Loucy (cell line): Measurements from ENCODE around the gene SH3PXD2B.

Experiments
- H2AFZ ChIP-seq: fragments of 200-600 bp; sonication (generic); 2 replicates; pipeline ENCODE4 v1.6.0; 2016; ENCODE audit warnings: antibody characterized with exemption, mild to moderate bottlenecking, low read length, moderate library complexity
- H3F3A ChIP-seq: fragments of 200-600 bp; 2 replicates; pipeline ENCODE4 v1.6.0; 2016; ENCODE audit warnings: antibody characterized with exemption, low read depth, mild to moderate bottlenecking
- H3K27me3 ChIP-seq: fragments of 200-600 bp; sonication (generic); 2 replicates; pipeline ENCODE4 v1.6.1; 2014; ENCODE audit warnings: low read length, mild to moderate bottlenecking; ENCODE audit not compliant: insufficient read depth, poor library complexity, severe bottlenecking
- H3K36me3 ChIP-seq: fragments of 200-600 bp; sonication (generic); 2 replicates; pipeline ENCODE4 v1.6.1; 2016; ENCODE audit warnings: low read length; ENCODE audit not compliant: insufficient read depth
- H3K4me1 ChIP-seq: fragments of 200-600 bp; sonication (generic); 2 replicates; pipeline ENCODE4 v1.5.1; 2014; ENCODE audit warnings: low read length, mild to moderate bottlenecking; ENCODE audit not compliant: insufficient read depth, poor library complexity, severe bottlenecking
- H3K4me2 ChIP-seq: fragments of 200-600 bp; sonication (generic); 2 replicates; pipeline ENCODE4 v1.6.0; 2014; ENCODE audit warnings: antibody characterized with exemption, low read length, low read depth, mild to moderate bottlenecking; ENCODE audit not compliant: poor library complexity, severe bottlenecking
- H3K4me3 ChIP-seq: fragments of 200-600 bp; sonication (generic); 2 replicates; pipeline ENCODE4 v1.5.1; 2014; ENCODE audit warnings: low read length, mild to moderate bottlenecking, mixed read lengths; ENCODE audit not compliant: poor library complexity, severe bottlenecking
- H3K79me2 ChIP-seq: fragments of 200-600 bp; sonication (generic); 2 replicates; pipeline ENCODE4 v1.6.1; 2014; ENCODE audit warnings: low read length; ENCODE audit not compliant: insufficient read depth
- H3K9ac ChIP-seq: fragments of 200-600 bp; sonication (generic); 2 replicates; pipeline ENCODE4 v1.6.0; 2014; ENCODE audit warnings: mild to moderate bottlenecking, low read depth, low read length, moderate library complexity; ENCODE audit not compliant: poor library complexity, severe bottlenecking
- H3K9me2 ChIP-seq: fragments of 200-600 bp; sonication (generic); replicated peaks from 2 replicates; pipeline ENCODE4 v1.6.1; 2016; ENCODE audit warnings: low read depth, low read length, mixed read lengths
- H3K9me3 ChIP-seq: fragments of 200-600 bp; sonication (generic); 2 replicates; pipeline ENCODE4 v1.6.1; 2014; ENCODE audit warnings: mild to moderate bottlenecking, antibody characterized with exemption, low read length, low read depth; ENCODE audit not compliant: insufficient read depth
- H4K20me1 ChIP-seq: fragments of 200-600 bp; sonication (generic); 2 replicates; pipeline ENCODE4 v1.6.0; 2014; ENCODE audit warnings: antibody characterized with exemption, low read length, mild to moderate bottlenecking; ENCODE audit not compliant: insufficient read depth, poor library complexity, severe bottlenecking
- CTCF ChIP-seq: fragments of 200-600 bp; sonication (generic); conservative IDR thresholded peaks from 2 replicates; pipeline ENCODE4 v1.5.1; 2014; ENCODE audit warnings: mild to moderate bottlenecking, antibody characterized with exemption, low read length
- EZH2phosphoT487 ChIP-seq: fragments of 200-600 bp; IDR thresholded peaks from 2 replicates; pipeline ENCODE4 v1.6.1; 2018; ENCODE audit warnings: antibody characterized with exemption, mild to moderate bottlenecking, moderate library complexity, borderline replicate concordance

SH3PXD2B gene

GRCh38 chr5:172486451-172486850 is 32.1 kb upstream of the SH3PXD2B start:
- no peaks in the 10 kb centered on the region for H3K79me2 ChIP-seq
- H2AFZ ChIP-seq, result no peak overlapping the region
- H3F3A ChIP-seq, result no peaks in the 10 kb centered on the region
- TF ChIP-seq CTCF (no peak), EZH2phosphoT487 (no peak)
- no peak overlapping the region for H3K4me2 ChIP-seq
- no peaks in the 10 kb centered on the region for H4K20me1 ChIP-seq
- no peaks in the 10 kb centered on the region for H3K27me3 ChIP-seq
- H3K36me3 ChIP-seq, result no peaks in the 10 kb centered on the region
- H3K4me3 ChIP-seq, result no peak overlapping the region
- H3K9ac ChIP-seq, result no peak overlapping the region
- H3K4me1 ChIP-seq, result no peaks in the 10 kb centered on the region
- H3K9me3 ChIP-seq, result no peaks in the 10 kb centered on the region
- H3K9me2 ChIP-seq, result no peaks in the 10 kb centered on the region

GRCh38 chr5:172485511-172486202 is 31.3 kb upstream of the SH3PXD2B start:
- H2AFZ ChIP-seq, result no peak overlapping the region
- no peaks in the 10 kb centered on the region for H3K36me3 ChIP-seq
- TF ChIP-seq CTCF, result no peak

GRCh38 chr5:172484664-172485063 is 30.3 kb upstream of the SH3PXD2B start:
- TF ChIP-seq CTCF (no peak), EZH2phosphoT487 (no peak)
- no peaks in the 10 kb centered on the region for H3K4me1 ChIP-seq
- no peak overlapping the region for H2AFZ ChIP-seq
- no peak overlapping the region for H3K9ac ChIP-seq
- H3K4me2 ChIP-seq, result no peak overlapping the region
- no peaks in the 10 kb centered on the region for H3K36me3 ChIP-seq
- H3F3A ChIP-seq, result no peaks in the 10 kb centered on the region
- H4K20me1 ChIP-seq, result no peaks in the 10 kb centered on the region
- H3K9me3 ChIP-seq, result no peaks in the 10 kb centered on the region
- no peak overlapping the region for H3K4me3 ChIP-seq
- H3K9me2 ChIP-seq, result no peaks in the 10 kb centered on the region
- H3K27me3 ChIP-seq, result no peaks in the 10 kb centered on the region
- no peaks in the 10 kb centered on the region for H3K79me2 ChIP-seq

More at GRCh38 chr5:172485511-172486202, 31.3 kb upstream of the SH3PXD2B start:
- H4K20me1 ChIP-seq, result no peaks in the 10 kb centered on the region
- H3K9me3 ChIP-seq, result no peaks in the 10 kb centered on the region
- H3K79me2 ChIP-seq, result no peaks in the 10 kb centered on the region
- H3K4me1 ChIP-seq, result no peaks in the 10 kb centered on the region
- no peak overlapping the region for H3K9ac ChIP-seq
- no peaks in the 10 kb centered on the region for H3K9me2 ChIP-seq
- no peak overlapping the region for H3K4me2 ChIP-seq
- H3K27me3 ChIP-seq, result no peaks in the 10 kb centered on the region
- H3F3A ChIP-seq, result no peaks in the 10 kb centered on the region
- no peak overlapping the region for H3K4me3 ChIP-seq
